Effector CD8-positive, alpha-beta T cell (primary cell): ENCODE results near the gene SH3PXD2B.
"Not testable (repeated sequence)": the region's sequence is repeated elsewhere in the genome, so short reads cannot be mapped to it uniquely, and the experiment has no call there.

ENCODE experiments used
- DNase-seq: peaks from one replicate; lab custom pipeline; 2025; lab: John Stamatoyannopoulos, UW

Gene SH3PXD2B

GRCh38 chr5:172399826-172400225 is 54.5 kb downstream of the SH3PXD2B start:
- DNase-seq, result no peak

- no peak for DNase-seq
Measured at GRCh38 chr5:172399336-172399735, 55.0 kb downstream of the SH3PXD2B start.

- DNase-seq, result not testable (repeated sequence)
Measured at GRCh38 chr5:172398645-172399044, 55.7 kb downstream of the SH3PXD2B start.

- DNase-seq, result not testable (repeated sequence)
Measured at GRCh38 chr5:172396994-172397393, 57.3 kb downstream of the SH3PXD2B start.

DNA sequence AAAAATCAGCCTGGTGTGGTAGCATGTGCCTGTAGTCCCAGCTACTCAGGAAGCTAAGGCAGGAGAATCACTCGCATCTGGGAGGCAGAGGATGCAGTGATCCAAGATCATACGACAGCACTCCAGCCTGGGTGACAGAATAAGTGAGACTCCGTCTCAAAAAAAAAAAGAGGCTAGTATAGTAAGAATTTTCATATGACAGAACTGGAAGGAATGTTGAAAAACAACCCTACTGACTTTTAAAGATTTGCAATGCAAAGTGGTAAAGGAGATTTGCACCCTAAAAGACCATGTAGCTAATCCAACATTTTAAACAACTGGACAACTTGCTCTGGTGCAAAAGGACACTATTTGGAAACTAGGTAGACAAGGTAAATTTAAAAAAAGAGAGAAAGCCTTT is 58.1 kb downstream of the SH3PXD2B start:
- DNase-seq, result no peak

DNA sequence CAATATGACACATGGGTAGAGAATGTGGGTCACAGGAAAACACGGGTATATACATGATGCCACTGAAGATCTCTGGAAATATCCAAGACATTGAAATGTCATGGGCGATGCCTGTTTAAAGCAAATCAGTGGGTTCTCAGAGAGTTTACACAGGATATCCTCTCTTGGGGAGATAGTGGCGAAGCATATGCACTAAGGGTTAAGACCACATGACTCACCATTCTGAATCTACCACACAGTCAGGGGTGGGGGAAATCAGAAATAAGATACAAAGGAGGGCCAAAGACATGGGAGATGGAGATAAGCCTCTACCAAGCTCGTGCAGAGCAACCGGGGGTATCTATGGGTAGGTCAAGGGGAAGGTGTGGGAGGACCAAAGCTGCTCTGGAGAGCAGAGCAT is 58.8 kb downstream of the SH3PXD2B start:
- DNase-seq, result no peak

DNA sequence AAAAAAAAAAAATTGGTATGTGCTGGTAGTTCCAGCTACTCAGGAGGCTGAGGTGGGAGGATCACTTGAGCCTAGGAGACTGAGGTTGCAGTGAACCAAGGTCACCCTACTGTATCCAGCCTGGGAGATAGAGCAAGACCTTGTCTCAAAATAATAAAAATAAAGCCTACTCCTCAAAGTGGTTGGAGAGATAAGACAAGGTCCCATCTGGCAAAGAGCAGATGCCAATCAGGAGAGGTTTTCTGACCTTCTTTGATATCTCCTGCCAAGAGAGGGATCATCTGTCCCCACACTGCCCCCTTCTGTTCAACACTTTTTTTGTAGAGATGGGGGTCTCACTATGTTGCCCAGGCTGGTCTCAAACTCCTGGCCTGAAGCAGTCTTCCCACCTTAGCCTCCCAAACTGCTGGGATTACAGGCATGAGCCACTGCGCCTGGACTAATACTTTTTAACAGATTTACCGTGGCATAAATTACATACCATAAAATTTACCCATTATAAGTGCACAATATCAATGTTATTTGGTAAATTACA is 64.7 kb downstream of the SH3PXD2B start:
- no peak for DNase-seq

GRCh38 chr5:172388246-172388733 is 66.0 kb downstream of the SH3PXD2B start:
- no peak for DNase-seq

DNA sequence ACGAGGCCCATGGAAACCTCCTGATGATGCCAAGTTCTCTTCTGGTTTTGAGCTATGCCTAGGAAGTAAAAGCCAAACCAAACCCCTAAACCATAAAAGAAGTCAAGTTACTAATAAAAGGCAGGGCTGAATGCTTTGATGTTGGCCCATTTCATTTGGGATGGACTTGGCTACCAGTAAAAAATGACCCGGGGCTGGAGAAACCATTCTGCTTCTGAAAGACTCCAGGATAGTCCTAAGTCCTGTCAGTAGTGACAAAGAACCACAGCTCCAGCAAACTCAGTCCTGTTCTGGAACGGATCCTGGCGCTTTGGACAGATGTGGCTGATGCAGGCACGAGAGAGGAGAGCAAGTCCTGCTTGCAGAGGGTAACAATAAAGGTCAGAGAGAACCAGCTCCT is 68.6 kb downstream of the SH3PXD2B start:
- DNase-seq, result no peak

DNA sequence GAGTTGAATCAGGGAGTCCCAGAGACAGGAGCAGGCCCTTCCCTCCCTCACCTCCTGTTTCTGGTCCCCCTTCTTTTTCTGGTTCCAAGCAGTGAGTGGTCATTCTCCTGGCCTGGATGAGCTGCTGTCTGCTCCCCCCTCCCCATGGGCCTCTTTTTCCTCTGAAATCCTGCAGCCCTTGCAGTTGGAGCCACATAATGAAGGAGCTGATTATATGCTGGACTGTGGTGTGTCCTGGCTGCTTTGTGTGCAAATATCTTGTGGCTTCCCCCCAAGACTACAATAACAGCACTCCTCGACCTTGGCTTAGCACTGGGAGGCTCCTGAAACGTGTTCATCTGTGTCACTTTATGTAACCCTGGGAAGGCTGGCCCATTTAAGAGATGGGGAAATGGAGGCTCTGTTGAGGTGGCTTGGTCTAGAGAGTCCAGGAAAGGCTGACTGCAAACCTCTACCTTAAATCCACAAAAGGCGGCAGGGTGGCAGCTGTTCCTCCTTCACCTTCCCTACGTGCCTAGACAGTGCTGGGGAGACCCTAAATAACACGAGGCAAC is 69.2 kb downstream of the SH3PXD2B start:
- no peak for DNase-seq

GRCh38 chr5:172383191-172383802 is 71.0 kb downstream of the SH3PXD2B start:
- DNase-seq, result no peak

DNA sequence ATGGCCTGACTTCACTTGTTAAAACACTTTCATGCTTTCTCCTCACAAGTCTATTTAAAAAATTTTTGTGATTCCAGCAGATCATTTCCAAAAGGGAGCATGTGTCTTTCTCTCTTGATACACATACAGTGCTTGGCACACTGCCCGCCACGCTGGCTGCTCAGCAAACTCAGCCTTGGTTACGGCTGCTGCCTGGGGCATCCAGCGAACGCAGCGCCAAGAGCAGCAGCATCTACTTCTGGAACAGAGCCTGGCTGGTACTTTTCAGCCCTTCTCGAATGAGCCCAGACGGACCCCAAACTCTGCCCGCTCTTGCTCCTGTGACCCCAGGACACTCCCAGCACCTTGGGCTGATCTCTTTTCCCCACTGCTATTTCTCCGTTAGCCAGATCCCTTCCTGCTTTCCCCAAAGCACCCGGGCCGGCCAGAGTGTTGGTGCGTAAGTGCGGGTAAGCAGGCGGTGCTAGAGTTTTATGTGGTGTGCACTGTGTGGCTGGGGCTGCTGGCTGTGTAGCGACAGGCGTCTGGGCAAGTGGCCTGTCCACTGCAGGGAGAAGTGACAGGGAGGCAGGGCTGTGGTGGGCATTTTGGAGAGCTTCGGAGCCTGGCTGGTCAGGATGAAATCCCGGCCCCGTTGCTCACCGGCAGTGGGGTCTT is 73.2 kb downstream of the SH3PXD2B start:
- no peak for DNase-seq

- DNase-seq, result no peak
Measured at GRCh38 chr5:172380301-172380986, 73.9 kb downstream of the SH3PXD2B start.

DNA sequence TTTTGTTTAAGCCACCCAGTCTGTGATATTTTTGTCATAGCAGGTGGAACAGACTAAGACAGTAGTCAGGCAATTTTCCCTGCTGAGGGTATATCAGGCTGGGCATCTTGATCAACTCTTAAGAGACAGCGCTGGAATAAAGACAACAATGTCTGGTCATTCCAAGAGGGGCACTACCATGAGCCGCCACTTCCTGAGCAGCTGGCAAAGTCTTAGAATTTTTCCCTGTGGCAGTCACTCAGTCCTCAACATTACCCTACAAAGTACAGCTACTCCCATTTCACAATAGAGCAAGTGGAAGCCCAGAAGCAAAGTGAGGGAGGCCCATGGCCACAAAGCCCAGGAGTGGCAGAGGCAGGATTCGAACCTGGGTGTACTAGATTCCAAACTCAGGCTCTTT is 74.8 kb downstream of the SH3PXD2B start:
- DNase-seq, result no peak

DNA sequence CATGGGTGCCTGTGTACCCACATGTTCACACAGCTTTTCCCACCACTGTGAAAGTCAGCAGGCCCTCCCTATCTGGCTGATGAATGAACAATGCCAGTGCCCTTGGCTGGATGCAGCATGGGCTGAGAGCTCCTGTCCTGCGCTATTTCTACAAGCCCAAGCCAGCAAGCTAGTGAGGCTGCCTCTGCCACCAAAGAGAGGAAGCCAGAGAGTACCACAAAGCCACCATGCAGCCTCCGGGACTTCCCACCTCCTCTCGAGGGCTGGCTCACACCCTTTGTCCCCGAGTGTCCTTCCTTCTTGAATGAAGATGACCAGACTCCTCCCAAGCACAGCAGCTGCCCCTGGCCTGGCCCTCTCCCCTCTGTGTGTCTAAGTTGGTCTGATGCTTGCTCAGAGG is 76.5 kb downstream of the SH3PXD2B start:
- DNase-seq, result no peak

DNA sequence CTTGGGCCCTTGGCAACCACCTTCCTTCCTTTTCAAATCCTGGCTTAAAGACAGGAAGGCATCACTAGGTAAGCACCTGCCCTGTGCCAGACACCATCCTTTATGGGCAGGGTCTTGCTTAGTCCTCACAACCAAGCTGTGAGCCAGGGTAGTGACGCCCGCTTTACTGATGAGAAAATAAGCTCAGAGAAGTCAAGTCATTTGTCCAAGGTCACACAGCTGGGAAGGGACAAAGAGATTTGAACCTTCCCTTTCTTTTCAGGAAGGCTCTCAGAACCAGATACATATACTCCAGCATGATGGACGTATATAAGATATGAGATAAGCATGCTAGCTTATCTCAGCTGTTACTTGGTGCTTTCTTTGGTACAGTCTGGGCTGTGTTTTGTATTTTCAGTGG is 76.9 kb downstream of the SH3PXD2B start:
- no peak for DNase-seq

GRCh38 chr5:172374783-172375182 is 79.5 kb downstream of the SH3PXD2B start:
- no peak for DNase-seq

DNA sequence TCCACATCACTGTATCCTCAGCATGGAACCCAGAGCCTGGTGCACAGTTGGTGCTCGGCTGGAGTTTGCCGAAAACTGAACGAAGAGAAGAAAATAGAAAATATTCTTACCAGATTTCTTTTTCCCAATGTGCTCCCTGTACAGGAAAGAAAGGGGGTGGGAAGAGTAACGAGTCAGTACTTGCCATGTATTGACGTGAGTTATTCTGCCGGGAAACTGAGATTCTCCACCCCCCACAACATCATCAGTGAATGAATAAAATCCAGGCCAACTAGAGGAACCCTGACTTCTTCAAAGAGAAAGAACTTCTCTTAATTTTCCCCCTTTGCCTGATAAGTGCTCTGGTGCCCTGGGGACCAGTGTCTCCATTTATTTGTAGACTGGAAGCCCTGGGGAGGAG is 80.6 kb downstream of the SH3PXD2B start:
- DNase-seq, result no peak

- no peak for DNase-seq
Measured at GRCh38 chr5:172371684-172372083, 82.6 kb downstream of the SH3PXD2B start.

DNA sequence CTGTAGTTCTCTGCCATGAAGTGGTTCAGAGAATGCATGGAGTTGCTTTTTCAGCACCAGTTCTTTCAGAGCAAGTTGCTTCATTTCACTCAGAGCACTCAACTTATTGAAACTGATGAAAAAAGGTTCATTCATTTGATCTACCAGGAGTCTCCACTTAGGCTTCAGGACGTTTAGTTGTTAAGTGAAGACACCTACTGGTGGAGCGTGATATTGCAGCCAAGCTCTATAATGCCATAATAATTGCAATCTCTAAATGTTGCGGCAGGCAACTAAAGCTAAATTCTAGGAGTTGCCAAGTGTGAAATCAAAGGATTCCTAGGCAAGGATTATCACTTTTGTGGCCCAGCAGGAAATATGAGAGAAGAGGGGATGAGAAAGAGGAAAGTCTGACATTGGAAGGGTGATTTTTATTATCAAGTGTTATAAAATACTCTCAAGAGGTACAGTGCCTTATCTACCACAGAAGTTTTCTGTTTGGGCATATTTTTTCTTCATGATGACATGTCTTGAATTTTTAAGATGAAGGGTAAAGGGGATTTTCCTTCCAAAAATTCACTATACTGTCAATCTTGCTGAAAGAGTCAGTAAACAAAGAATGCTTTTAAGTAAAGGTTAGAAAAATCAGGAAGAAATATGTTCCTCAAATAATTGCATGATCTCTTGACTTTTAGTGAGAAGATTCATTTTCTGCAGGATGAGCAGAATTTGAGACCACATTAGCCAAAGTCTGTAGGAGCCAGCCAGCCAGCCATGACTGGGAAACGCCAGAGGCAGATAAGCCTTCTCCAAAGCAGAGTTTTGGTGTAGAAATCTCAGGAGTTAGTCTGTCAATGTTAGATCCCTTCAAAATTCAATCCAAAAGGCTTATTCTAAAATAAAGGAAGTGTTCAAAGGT is 83.4 kb downstream of the SH3PXD2B start:
- no peak for DNase-seq

- DNase-seq, result no peak
Measured at GRCh38 chr5:172370237-172370640, 84.1 kb downstream of the SH3PXD2B start.

DNA sequence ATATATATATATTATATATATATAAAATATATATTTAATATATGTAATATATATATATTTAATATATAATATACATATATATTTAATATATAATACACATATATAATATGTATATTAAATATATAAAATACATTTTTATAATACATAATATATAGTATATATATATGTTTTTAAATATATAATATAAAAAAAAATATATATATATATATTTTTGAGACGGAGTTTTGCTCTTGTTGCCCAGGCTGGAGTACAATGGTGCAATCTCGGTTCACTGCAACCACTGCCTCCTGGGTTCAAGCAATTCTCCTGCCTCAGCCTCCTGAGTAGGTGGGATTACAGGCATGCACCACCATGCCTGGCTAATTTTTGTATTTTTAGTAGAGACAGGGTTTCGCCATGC is 85.6 kb downstream of the SH3PXD2B start:
- DNase-seq, result not testable (repeated sequence)
